HepG2 (cell line): ENCODE data around the gene BCL2L1. TPM values are rescaled to one million over a fixed set of nuclear protein-coding genes. Genes with fewer than 3 reads are reported as not detected.
A peak's percentile ranks its signal among the peaks of the same experiment; 100 is the strongest.

ENCODE experiments used
- ATAC-seq: fragments of 200-7000 bp; cut with Tn5 transposase; 3 replicates; pipeline ENCODE4 v1.9.1; 2020; ENCODE audit warnings: mild to moderate bottlenecking, moderate library complexity
- BruUV-seq: library from RNA; stranded (reverse); fragments of 400-500 nt; replicated peaks from 2 replicates; lab custom pipeline; 2021; lab: Mats Ljungman, UMichigan
- CTCF ChIA-PET: fragments of 300-600 bp; formaldehyde crosslinking; extraction: SDS; loops from one replicate; lab custom pipeline; 2021; ENCODE audit warnings: low total read pairs, inconsistent platforms, low intra/inter-chr PET ratio; lab: Yijun Ruan, JAX
- POLR2A ChIA-PET: fragments of 350-600 bp; sonication (Branson Sonifier 250); formaldehyde crosslinking; loops from one replicate; lab custom pipeline; 2020; ENCODE audit warnings: antibody characterized with exemption, inconsistent platforms; lab: Yijun Ruan, JAX
- DNase-seq: peaks from one replicate; pipeline ENCODE4 v3.0.0-alpha.2; 2015; ENCODE audit warnings: low spot score
- FAIRE-seq: peaks from 3 replicates; lab custom pipeline; 2011; peaks lifted over from hg19 to GRCh38; lab: Jason Lieb, UNC
- H2AFZ ChIP-seq: one replicate; pipeline ENCODE4 v1.6.1; 2011; ENCODE audit warnings: low read length, inconsistent platforms
- H3K27ac ChIP-seq: fragments of 300-600 bp; 3 replicates; pipeline ENCODE4 v1.8.0; 2011; ENCODE audit warnings: mixed run types, mild to moderate bottlenecking, mixed read lengths, low read length, inconsistent platforms; ENCODE audit not compliant: insufficient read depth; ENCODE audit errors: extremely low read length
- H3K27me3 ChIP-seq, 2 experiments: fragments of 200-600 bp in 1 of 2; 2 replicates in 1 of 2; 3 replicates in 1 of 2; pipeline versions ENCODE4 v1.6.0 to v1.8.0; 2011; ENCODE audit warnings: low read length in 2 of 2, mild to moderate bottlenecking in 2 of 2, moderate library complexity in 2 of 2, inconsistent platforms in 1 of 2; ENCODE audit not compliant: insufficient read depth in 2 of 2, control insufficient read depth in 1 of 2
- H3K36me3 ChIP-seq, 2 experiments: fragments of 200-600 bp in 1 of 2; replicated peaks in 1 of 2; 2 replicates in 1 of 2; 3 replicates in 1 of 2; pipeline versions ENCODE4 v1.5.1 to v1.8.0; 2011; ENCODE audit warnings: low read length in 2 of 2, inconsistent platforms in 1 of 2; ENCODE audit not compliant: insufficient read depth in 2 of 2, control insufficient read depth in 1 of 2
- H3K4me1 ChIP-seq: 2 replicates; pipeline ENCODE4 v1.5.1; 2012; ENCODE audit warnings: low read length, inconsistent platforms; ENCODE audit not compliant: insufficient read depth
- H3K4me2 ChIP-seq: 2 replicates; pipeline ENCODE4 v1.6.0; 2011; ENCODE audit warnings: low read depth, low read length, inconsistent platforms
- H3K4me3 ChIP-seq, 3 experiments: fragments of 200-600 bp in 1 of 3; sonication (generic), shearing (Covaris generic) in 1 of 3; replicated peaks in 1 of 3; 2 replicates each; pipeline ENCODE4 v1.5.1; 2011 to 2016; ENCODE audit warnings: low read length in 3 of 3, inconsistent platforms in 2 of 3, low read depth in 2 of 3, mild to moderate bottlenecking in 2 of 3, control low read depth in 1 of 3, mixed read lengths in 1 of 3; ENCODE audit not compliant: insufficient read depth in 1 of 3
- H3K79me2 ChIP-seq: one replicate; pipeline ENCODE4 v1.6.1; 2011; ENCODE audit warnings: low read length, inconsistent platforms; ENCODE audit not compliant: insufficient read depth
- H3K9ac ChIP-seq: 2 replicates; pipeline ENCODE4 v1.6.0; 2011; ENCODE audit warnings: mild to moderate bottlenecking, low read depth, low read length, inconsistent platforms; ENCODE audit not compliant: insufficient read depth
- H3K9me3 ChIP-seq: 2 replicates; pipeline ENCODE4 v1.5.1; 2012; ENCODE audit warnings: mild to moderate bottlenecking, low read length
- H4K20me1 ChIP-seq: 2 replicates; pipeline ENCODE4 v1.6.0; 2011; ENCODE audit warnings: inconsistent platforms, mild to moderate bottlenecking, low read length, moderate library complexity; ENCODE audit not compliant: insufficient read depth
- CAMTA2 ChIP-seq: sonication (generic); formaldehyde crosslinking; IDR thresholded peaks from 2 replicates; pipeline ENCODE4 v1.4.0; 2020; ENCODE audit warnings: mild to moderate bottlenecking, missing genetic modification reagents, borderline replicate concordance
- FOXA3 ChIP-seq: IDR thresholded peaks from 2 replicates; pipeline ENCODE4 v1.6.1; 2016; ENCODE audit warnings: missing genetic modification reagents, missing compliant biosample characterization
- FOXP1 ChIP-seq, 2 experiments: fragments of 450-650 bp in 1 of 2; IDR thresholded peaks; 2 replicates each; pipeline ENCODE4 v1.6.1; 2017 to 2018; ENCODE audit warnings: antibody characterized with exemption in 1 of 2
- HNRNPL ChIP-seq: fragments of 200-400 bp; formaldehyde crosslinking; IDR thresholded peaks from 2 replicates; pipeline ENCODE4 v1.6.1; 2017; ENCODE audit warnings: mild to moderate bottlenecking, low read depth, low read length
- MBNL3 ChIP-seq: fragments of 250-450 bp; sonication (Bioruptor Pico); conservative IDR thresholded peaks from 2 replicates; pipeline ENCODE4 v1.8.0; 2022; ENCODE audit warnings: mild to moderate bottlenecking, inconsistent platforms
- NFE2L2 ChIP-seq: fragments of 150-350 bp; IDR thresholded peaks from 2 replicates; pipeline ENCODE4 v1.6.1; 2014; ENCODE audit warnings: low read length
- TCF7 ChIP-seq: sonication (generic); IDR thresholded peaks from 2 replicates; pipeline ENCODE4 v1.6.1; 2016; ENCODE audit warnings: antibody characterized with exemption, low read depth
- YY1 ChIP-seq: IDR thresholded peaks from 2 replicates; pipeline ENCODE4 v1.6.1; 2011; ENCODE audit warnings: low read length, low read depth, moderate library complexity, mild to moderate bottlenecking; ENCODE audit not compliant: insufficient read depth, insufficient replicate concordance
- ZNF205 ChIP-seq: IDR thresholded peaks from 2 replicates; pipeline ENCODE4 v1.6.1; 2018; ENCODE audit warnings: missing biosample characterization, missing genetic modification reagents
- ZNF510 ChIP-seq: sonication (generic); formaldehyde crosslinking; IDR thresholded peaks from 2 replicates; pipeline ENCODE4 v1.4.0; 2020; ENCODE audit warnings: low read depth, mild to moderate bottlenecking, missing genetic modification reagents
- WGBS: methylation state at CpG from one replicate; pipeline ENCODE4 v1.1.6; 2017; ENCODE audit warnings: low lambda C conversion rate; 5-methylcytosine and 5-hydroxymethylcytosine counted together
- in situ Hi-C: cut with HindIII; loops from 2 replicates; pipeline ENCODE4 v1.10.0; 2017; ENCODE audit warnings: low pct_unique_long_range_greater_than_20kb; ENCODE audit not compliant: extremely low pct_ligation_motif_present
- intact Hi-C: fragments of 100-400 bp; cut with micrococcal nuclease; formaldehyde crosslinking; loops from one replicate; pipeline ENCODE4 v1.10.0; 2022; ENCODE audit not compliant: unreplicated experiment
- polyA plus RNA-seq, 8 experiments: library from polyadenylated mRNA; depleted of rRNA in 3 of 8; stranded (reverse) in 7 of 8; unstranded in 1 of 8; fragments of >200 nt; fragmentation: Illumina TruSeq in 4 of 8; extraction: Trizol in 4 of 8; gene quantifications; 2 replicates each; pipeline versions ENCODE4 v1.2.1 to v1.2.3, GENCODE V29; 2011 to 2016; ENCODE audit warnings: low read depth in 4 of 8, missing spikeins in 1 of 8, mixed read lengths in 1 of 8; ENCODE audit not compliant: insufficient read depth in 1 of 8
- total RNA-seq, 5 experiments: library from RNA; depleted of rRNA; stranded (reverse); fragments of >200 nt; fragmentation: Illumina TruSeq; extraction: Trizol; gene quantifications; 2 replicates each; pipeline ENCODE4 v1.2.3, GENCODE V29; 2016; ENCODE audit warnings: low read depth in 1 of 5
- TF ChIP-seq, protein P1 (sequence below): sonication (generic); formaldehyde crosslinking; IDR thresholded peaks from 2 replicates; pipeline ENCODE4 v1.9.0; 2021; ENCODE audit warnings: missing genetic modification reagents, borderline replicate concordance
- TF ChIP-seq, protein P2 (sequence below): sonication (generic); formaldehyde crosslinking; IDR thresholded peaks from 2 replicates; pipeline ENCODE4 v1.8.1; 2023; ENCODE audit warnings: mild to moderate bottlenecking, inconsistent platforms, moderate library complexity, missing genetic modification reagents, borderline replicate concordance
- TF ChIP-seq, protein P3 (sequence below): sonication (generic); formaldehyde crosslinking; IDR thresholded peaks from 2 replicates; pipeline ENCODE4 v1.4.0; 2020; ENCODE audit warnings: mild to moderate bottlenecking, missing genetic modification reagents, borderline replicate concordance

Gene BCL2L1
- total and polyA plus RNA-seq, 2 of the 13 experiments (the other 11 are each of a cell fraction or from before 2014, with no cell fraction given) = 164 to 258 TPM

DNA sequence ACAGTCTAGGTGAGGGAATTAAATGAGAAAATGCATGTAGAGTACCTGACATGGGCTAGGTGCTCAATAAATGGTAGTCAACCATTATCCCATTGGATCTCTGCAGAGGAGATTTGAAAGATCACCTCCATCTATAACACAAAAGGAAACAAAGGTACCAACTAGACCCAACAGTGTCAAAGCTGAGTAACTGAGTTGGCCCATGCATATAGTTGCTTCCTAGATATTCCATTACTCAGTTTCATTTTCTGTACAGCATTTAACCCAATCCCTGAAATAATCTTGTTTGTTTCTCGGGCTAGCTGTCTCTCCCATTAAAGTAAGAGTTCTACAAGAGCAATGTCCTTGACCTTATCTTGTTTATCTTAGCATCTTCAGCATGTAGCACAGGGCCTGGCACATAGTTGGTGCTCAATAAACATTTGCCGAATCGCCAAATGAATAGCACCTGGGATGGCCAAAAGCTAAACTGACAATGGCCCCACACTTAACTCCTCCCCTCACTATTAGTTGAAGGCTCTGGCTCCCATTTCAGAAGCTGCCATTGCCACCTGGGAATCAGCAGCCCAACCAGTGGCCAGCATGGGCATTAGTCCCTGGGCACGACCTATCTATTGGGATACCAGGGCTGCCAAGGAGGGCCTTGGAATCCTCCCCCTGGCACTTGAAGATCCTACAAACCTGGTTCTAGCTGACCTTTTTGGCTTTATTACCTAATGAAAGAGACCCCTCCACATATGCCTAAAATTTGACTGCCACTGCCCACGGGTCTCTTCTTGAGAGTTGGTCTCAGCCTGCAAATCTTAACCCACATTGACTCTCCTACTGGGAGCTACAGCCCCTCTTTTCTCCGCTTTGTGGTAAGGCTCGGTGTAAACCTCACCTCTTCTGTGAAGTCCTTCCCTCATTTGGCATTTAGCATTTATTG is 22.6 kb downstream of the BCL2L1 start:
- Histone ChIP-seq H3K79me2 (peaks cover 89% of the 10 kb centered on the region), H3K4me1 (peaks cover 100% of the 10 kb centered on the region), H3K9ac (peak overlapping the region; percentile 44), H3K27me3 (no peaks in the 10 kb centered on the region), H3K4me2 (peak overlapping the region; percentile 28; the same call in 1 of the 2 replicates), H2AFZ (no peak overlapping the region), H3K27ac (peak overlapping the region; percentile 83), H3K4me3 (no peak overlapping the region), H3K9me3 (no peaks in the 10 kb centered on the region), H4K20me1 (no peaks in the 10 kb centered on the region), H3K36me3 (peaks cover 21 to 48% of the 10 kb centered on the region in 2 experiments)
- no peak for FAIRE-seq
- CTCF ChIA-PET = no interaction called here
- POLR2A ChIA-PET = interaction anchor here (0.8 to 33.2 kb wide), 14 partner anchors 15 to 130 kb away, joined by 3 to 2822 read pairs (median 12); partner anchors contain the start of genes BCL2L1 and ID1
- intact Hi-C loops = loop anchor here (5.0 kb wide), 1 partner anchor 38 kb away; no protein-coding TSS in a partner anchor
- ATAC-seq = no peak
- no peak for DNase-seq
- BruUV-seq = TSS peak; percentile 0
- WGBS = 96% methylated on average over 7 of the region's 7 CpGs
- in situ Hi-C loops = no loop called here
- TF ChIP-seq CAMTA2 (CRISPR knock-in tag) (no peak), FOXA3 (peak; percentile 29; the same call in 1 of the 2 replicates), YY1 (no peak), NFE2L2 (no peak), ZNF205 (CRISPR knock-in tag) (peak; percentile 99), TCF7 (no peak), FOXP1 (IDR thresholded peaks at IDR 0.05) (no peak), FOXP1 (CRISPR knock-in tag; IDR thresholded peaks at IDR 0.05) (peak; percentile 27; the same call in 1 of the 2 replicates), HNRNPL (0 out of 2 replicates have a peak, but pooled peaks have one; percentile 54), ZNF510 (peak; percentile 20; the same call in 1 of the 2 replicates), MBNL3 (CRISPR knock-in tag) (no peak)
- TF ChIP-seq, protein P1, sequence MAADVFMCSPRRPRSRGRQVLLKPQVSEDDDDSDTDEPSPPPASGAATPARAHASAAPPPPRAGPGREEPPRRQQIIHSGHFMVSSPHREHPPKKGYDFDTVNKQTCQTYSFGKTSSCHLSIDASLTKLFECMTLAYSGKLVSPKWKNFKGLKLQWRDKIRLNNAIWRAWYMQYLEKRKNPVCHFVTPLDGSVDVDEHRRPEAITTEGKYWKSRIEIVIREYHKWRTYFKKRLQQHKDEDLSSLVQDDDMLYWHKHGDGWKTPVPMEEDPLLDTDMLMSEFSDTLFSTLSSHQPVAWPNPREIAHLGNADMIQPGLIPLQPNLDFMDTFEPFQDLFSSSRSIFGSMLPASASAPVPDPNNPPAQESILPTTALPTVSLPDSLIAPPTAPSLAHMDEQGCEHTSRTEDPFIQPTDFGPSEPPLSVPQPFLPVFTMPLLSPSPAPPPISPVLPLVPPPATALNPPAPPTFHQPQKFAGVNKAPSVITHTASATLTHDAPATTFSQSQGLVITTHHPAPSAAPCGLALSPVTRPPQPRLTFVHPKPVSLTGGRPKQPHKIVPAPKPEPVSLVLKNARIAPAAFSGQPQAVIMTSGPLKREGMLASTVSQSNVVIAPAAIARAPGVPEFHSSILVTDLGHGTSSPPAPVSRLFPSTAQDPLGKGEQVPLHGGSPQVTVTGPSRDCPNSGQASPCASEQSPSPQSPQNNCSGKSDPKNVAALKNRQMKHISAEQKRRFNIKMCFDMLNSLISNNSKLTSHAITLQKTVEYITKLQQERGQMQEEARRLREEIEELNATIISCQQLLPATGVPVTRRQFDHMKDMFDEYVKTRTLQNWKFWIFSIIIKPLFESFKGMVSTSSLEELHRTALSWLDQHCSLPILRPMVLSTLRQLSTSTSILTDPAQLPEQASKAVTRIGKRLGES (CRISPR knock-in tag) = 0 out of 2 replicates have a peak, but pooled peaks have one; percentile 33
- TF ChIP-seq, protein P2, sequence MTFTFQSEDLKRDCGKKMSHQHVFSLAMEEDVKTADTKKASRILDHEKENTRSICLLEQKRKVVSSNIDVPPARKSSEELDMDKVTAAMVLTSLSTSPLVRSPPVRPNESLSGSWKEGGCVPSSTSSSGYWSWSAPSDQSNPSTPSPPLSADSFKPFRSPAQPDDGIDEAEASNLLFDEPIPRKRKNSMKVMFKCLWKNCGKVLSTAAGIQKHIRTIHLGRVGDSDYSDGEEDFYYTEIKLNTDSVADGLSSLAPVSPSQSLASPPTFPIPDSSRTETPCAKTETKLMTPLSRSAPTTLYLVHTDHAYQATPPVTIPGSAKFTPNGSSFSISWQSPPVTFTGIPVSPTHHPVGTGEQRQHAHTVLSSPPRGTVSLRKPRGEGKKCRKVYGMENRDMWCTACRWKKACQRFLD (CRISPR knock-in tag) = no peak
- TF ChIP-seq, protein P3, sequence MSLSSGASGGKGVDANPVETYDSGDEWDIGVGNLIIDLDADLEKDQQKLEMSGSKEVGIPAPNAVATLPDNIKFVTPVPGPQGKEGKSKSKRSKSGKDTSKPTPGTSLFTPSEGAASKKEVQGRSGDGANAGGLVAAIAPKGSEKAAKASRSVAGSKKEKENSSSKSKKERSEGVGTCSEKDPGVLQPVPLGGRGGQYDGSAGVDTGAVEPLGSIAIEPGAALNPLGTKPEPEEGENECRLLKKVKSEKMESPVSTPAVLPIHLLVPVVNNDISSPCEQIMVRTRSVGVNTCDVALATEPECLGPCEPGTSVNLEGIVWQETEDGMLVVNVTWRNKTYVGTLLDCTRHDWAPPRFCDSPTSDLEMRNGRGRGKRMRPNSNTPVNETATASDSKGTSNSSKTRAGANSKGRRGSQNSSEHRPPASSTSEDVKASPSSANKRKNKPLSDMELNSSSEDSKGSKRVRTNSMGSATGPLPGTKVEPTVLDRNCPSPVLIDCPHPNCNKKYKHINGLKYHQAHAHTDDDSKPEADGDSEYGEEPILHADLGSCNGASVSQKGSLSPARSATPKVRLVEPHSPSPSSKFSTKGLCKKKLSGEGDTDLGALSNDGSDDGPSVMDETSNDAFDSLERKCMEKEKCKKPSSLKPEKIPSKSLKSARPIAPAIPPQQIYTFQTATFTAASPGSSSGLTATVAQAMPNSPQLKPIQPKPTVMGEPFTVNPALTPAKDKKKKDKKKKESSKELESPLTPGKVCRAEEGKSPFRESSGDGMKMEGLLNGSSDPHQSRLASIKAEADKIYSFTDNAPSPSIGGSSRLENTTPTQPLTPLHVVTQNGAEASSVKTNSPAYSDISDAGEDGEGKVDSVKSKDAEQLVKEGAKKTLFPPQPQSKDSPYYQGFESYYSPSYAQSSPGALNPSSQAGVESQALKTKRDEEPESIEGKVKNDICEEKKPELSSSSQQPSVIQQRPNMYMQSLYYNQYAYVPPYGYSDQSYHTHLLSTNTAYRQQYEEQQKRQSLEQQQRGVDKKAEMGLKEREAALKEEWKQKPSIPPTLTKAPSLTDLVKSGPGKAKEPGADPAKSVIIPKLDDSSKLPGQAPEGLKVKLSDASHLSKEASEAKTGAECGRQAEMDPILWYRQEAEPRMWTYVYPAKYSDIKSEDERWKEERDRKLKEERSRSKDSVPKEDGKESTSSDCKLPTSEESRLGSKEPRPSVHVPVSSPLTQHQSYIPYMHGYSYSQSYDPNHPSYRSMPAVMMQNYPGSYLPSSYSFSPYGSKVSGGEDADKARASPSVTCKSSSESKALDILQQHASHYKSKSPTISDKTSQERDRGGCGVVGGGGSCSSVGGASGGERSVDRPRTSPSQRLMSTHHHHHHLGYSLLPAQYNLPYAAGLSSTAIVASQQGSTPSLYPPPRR (CRISPR knock-in tag) = 0 out of 2 replicates have a peak, but pooled peaks have one; percentile 50
